ENCODE results near the gene MDM4.
"Not testable (repeated sequence)": the region's sequence is repeated elsewhere in the genome, so short reads cannot be mapped to it uniquely, and the experiment has no call there.

Gene MDM4

DNA sequence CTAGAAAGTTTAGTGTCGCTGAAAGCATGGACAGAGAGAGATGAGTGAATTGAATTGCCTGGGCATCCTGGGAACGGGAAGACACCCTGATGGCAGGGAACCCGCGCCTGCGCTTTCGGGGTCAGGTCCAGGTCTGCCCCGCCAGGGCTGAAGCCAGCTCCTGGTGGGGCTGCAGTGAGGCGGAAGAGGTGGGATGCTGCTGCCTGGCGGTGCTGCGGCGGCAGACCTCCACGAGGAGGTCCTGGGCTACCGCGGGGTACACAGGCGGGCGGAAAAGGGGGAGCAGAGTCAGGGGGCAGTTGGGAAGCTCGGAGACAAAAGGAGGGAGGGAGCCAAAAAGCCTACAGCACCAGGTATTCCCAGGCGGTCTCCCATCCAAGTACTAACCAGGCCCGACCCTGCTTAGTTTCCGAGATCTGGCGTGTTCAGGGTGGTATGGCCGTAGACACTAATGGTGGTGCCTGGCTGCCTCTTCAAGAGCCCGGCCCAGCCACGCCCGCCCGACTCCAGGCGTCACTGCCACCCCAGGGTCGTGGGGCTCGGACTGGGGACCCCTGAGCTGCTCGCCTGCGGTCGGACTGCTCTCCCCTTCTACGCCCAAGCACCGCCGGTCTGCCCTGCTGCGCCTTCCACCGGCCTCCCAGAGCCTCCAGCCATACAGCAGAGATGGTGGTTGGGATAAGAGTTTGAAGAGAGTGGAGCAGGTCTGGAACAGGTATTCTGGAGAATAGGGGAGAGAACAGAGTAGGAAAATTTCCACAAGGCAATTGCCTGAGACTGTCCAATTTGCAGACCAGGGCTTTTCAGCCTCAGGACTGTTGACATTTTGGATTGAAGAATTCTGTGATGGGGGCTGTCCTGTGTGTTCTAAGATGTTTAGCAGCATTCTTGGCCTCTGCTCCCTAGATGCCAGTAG is 46.1 kb downstream of the MDM4 start:
- no peak for DNase-seq (ENCODE audit: low read depth)

DNA sequence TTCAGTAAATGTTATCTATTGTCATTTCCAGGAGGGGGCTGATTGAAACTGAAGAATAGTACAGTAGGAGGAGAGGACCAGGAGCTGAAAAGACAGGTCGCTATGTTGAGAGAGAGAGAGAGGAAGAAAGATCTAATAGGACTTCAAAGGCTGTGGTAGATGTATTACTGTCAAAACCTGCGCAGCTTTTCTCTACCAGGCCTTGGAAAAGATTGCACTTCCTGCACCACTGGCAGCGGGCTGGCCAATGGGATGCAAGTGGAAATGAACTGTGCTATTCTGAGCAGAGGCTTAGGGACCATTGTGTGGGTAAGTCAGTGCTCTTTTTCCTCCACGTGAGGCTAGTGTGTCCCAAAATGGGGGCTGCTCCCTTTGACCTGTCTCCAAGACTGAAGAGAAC is 47.1 kb downstream of the MDM4 start:
- DNase-seq (ENCODE audit: low read depth), result no peak

DNA sequence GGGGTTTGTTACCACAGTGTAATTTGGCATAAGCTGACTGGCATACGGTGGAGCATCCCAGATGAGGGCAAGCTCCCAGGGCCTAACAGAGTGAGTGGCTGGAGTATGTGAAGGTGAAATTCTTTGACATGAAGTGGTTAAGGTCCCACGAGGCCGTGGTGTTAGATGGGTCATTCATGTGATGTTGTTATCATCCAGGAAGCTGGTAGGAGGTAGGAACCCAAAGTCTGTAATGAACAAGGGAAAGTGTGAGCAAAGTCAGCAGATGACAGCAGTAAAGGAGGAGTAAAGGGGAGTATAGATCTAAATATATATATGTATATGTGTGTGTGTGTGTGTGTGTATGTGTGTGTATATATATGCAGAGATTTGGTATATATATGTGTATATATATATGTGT is 47.6 kb downstream of the MDM4 start:
- no peak for DNase-seq (ENCODE audit: low read depth)

DNA sequence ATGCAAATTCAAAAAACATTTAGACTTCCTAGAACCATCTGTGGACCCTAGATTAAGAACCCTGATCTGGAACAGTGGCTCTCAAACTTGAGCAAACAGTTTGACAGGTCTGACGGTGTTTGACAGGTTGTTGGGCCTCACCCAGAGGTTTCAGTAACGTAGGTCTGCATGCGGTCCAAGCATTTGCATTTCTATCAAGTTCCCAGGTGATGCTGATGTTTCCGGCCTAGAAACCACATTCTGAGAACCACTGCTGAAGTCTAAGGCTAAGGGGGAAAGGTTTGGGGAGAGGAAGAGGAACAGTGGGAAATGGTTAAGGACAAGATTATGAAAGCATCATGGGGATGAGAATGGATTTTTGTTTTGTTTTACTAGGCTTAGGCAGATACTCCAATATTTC is 48.6 kb downstream of the MDM4 start:
- DNase-seq (ENCODE audit: low read depth), result no peak

DNA sequence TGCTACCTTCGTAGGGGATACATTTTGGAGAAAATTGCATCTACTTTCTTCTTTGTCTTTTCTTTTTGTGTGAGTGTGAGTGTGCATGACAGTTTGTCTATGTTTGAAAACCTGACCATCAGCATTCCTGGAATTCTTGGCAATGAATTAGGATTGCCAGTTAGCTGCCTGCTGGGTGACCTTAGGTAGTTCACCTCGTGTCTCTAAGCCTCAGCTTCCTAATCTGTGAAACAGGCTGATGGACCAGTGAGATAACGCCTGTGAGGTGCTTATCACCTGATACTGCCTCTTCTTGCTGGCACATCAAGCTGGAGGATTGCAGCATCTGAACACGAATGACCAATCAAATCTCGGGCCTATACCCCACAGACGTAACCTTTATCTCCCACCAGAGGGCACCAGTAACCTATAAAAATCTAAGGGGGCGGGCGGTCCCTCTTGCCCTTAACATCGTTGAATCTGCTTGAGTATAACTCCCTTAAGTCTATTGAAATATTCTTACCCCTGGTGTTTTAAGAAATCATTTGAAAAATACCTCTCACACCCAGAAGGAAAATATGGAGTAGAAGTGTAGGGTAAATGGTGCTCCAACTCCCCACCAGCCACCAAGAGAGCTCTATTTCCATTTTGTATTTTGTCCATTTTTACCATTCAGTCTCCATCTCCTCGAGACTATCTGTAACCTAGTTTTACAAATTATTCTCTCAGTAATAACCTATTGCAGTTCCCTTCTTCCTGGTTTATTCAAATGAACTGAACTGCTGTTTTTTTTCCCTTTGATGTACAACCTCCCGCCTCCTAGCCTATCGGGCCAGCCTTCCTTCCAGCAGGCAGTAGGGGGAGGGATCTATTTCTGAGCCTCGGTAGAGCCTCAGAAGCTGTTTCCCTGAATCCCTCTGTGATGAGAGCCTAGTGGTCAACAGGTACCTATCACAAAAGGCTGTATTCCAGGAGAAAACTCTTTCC is 49.7 kb downstream of the MDM4 start:
- DNase-seq (ENCODE audit: low read depth), result no peak

DNA sequence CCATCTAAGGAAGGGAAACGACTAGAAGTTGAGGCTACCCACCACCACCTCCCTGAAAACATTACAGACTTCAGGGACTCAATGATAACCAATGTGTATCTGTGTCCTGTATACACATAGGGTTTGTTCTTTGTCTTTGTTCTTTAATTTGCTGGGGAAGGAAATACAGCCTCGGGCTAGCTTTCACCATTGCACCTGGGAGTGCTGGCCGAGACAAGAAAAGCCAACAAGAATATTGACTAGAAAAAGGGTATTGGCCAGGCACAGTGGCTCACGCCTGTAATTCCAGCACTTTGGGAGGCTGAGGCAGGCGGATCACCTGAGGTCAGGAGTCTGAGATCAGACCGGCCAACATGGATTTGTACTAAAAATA is 50.4 kb downstream of the MDM4 start:
- DNase-seq (ENCODE audit: low read depth), result no peak

DNA sequence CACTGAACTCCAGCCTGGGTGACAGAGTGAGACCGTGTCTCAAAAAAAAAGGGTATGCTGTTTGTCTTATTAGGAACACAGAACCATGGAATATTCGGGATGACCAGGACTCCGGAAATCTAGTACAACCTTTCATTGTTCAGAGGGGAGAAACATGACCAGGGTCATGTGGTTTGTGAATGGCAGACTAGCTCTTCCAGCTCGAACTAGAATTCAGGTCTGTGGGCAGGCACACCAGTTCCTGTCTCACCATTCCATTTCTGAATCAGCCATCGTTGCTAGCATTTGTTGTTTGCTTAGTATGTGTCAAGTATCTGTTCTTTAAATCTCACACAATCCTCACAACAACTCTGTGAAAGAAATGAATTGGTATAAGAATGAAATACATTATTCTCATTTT is 50.9 kb downstream of the MDM4 start:
- no peak for DNase-seq (ENCODE audit: low read depth)

DNA sequence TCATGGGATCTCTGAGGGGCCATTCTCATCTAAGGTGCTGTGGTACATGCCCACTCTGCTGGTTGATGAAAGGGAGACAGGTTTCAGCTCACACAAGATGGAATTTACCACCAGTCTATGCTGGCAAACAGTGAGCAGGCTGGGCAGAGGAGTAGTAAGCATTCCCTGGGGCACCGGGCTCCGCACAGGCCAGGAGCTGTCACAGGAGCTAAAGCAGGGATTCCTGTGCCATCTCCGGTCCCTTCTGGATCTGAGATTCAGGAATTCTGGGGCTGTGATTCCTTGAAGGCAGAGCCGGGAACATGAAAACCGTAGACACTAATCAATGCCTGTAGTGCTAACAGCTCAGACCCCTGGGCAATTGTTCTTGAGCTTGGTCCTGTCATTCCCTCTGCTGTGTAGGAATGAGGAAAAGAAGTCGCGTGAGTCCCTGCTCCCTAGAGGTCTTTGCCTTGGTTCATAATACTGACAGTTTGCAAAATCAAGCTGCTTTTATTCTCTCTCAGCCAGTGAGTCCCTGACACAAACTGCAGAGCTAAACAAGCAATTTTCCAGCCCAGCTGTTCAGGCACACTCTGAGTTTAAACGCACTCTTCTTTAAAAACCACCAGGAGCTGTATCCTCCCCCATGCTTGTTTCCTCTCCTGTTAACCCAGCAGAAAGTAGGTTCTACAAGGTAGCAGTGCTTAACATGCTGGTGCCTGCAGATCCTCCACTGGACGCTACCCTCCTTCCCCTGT is 52.5 kb downstream of the MDM4 start:
- no peak for DNase-seq (ENCODE audit: low read depth)

DNA sequence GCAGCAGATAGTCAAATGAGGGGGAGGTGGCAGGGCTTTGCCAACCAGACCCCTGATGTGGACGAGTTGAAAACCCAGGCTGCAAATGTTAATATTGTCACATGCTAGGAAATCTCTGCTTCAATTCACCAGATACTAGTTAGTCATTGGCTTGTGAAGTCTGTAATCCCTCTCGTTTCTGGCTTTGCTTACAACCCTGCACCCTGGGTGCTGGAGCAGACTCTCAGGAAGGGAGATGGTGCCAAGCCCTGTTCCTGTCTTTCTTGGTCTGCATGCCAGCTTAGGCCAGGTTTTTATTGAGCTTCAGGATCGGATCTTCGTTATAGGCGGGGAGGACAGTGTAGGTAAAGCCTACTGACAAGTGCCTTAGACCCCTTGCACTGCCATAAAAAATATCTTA is 53.3 kb downstream of the MDM4 start:
- DNase-seq (ENCODE audit: low read depth), result no peak

DNA sequence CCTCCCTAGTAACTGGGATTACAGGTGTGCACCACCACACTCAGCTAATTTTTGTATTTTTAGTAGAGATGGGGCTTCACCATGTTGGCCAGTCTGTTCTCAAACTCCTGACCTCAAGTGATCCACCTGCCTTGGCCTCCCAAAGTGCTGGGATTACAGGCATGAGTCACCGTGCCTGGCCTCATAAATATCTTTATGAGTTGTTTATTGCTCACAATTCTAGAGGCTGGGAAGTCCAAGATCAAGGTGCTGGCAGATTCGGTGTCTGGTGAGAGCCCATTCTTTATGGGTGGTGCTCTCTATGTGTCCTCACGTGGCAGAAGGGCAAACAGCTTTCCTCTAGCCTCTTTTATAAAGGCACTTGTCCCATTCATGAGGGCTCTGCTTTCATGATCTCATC is 53.8 kb downstream of the MDM4 start:
- not testable (repeated sequence) for DNase-seq (ENCODE audit: low read depth)

DNA sequence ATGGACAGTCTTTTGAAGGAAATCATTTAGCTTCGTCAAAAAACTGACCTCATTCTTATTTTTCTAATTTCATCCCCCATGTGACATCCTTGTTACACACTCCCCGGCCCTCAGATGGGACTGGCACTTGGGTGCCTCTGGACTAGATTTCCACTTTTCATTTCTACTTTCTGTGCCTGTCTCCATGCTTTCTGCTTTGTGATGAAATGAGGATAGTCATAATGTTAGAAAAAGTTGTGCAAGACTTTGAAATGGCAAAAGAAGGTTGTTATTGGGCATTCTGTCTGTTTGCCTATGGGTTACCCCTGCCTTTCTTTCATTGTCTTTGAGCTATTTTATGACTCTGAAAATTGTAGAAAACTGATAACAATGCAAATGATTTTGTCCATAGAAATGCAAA is 54.9 kb downstream of the MDM4 start:
- no peak for DNase-seq (ENCODE audit: low read depth)

DNA sequence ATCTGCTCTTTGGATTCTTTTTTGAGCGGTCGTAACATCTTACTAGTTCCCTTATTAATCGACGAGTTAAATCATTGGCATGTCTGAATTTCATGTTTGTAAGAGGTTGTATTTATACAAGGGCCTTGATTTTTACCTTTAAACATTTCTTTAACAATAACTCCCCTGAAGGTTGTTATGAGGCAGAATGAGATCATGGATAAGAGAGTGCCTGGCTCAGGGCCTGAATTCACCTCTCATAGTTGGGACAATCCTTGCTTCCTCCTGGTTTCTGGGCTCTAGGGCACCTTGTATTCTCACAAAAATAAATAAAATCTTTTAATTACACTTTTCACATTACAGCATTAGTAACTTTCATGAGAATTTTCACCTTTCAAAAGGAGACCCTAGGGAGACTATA is 55.4 kb downstream of the MDM4 start:
- no peak for DNase-seq (ENCODE audit: low read depth)

DNA sequence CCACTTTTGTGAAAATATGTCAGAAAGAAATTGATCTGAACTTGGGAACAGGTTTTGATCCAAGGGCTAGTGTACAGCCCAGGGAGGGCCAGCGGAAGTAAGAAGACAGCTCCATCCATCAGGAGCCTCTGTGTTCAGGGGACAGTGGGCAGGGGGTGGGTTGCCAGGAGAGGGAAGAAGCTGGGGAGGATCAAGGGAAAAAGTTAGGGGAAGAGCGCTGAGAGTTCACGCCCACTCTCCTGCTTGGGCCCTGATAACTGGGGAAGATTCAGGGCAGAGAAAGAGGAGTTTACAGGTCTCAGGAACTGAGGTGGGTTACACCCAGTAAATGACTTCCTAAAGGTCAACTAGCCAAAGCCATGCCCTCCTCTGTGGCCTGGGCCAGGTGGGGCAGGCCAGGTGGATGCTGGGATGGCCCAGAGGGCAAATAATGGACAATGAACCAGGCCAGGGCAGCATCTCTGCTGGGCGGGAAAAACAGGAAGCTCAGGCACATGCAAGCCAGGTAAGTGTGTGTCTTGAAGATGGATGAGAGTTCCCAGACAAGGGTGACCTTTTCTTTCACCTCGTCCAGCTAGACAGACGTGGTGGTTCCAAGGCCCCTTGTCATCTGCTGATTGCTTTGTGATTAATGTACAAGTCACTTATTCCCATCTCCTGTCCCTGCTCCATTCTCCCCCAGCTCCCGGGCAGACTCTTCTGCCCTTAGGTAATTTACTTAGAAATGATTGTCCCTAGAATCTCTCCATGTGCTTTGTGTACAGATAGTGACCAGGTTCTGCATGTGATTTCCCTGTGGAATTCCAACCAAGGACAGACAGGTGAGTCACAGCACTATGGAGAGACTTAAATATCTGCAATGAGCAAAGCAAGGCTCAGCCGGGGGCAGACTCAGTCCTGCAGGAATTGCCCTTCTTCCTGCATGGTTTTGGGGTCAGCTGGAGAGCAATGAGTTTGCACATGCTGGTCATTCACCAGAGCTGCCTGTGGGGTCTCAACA is 57.0 kb downstream of the MDM4 start:
- DNase-seq (ENCODE audit: low read depth), result no peak

DNA sequence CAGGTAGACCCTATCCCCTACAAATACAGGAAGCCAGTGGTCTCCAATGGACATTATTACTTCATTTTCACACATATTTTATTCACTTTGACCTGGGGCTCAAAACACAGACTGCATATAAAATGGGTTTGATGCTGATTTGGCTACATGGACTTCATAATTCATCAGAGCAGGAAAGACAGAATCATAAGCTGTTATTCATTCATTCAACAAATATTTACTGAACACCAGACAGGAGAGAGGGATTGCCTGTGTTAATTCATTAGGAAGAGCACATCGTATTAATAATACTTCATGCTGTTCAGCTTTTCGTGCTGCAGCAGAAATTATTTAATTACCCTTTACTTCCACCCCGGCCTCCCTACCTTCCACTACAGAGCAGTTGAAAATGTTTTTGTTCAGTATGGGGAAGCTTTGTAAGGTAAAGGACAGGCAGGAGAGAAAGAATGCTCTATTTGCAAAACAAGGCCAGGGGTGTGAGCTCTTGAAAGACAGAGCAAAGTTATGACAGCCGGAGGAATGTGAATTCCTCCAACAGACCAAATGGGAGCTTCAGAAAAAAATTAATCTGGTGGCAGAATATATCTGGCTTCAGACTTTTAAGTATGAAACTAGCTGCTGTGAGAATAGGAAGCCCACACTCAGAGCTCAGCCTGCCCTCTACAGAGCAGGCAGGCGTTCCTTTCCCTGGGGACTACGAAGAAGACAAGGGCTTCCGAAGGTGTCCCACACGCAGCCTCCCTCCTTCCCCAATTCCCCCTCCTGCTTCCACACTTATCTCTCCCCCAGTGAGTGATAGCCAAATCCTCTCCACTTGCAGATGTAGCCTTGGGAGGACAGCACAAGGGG is 58.0 kb downstream of the MDM4 start:
- DNase-seq (ENCODE audit: low read depth), result no peak

DNA sequence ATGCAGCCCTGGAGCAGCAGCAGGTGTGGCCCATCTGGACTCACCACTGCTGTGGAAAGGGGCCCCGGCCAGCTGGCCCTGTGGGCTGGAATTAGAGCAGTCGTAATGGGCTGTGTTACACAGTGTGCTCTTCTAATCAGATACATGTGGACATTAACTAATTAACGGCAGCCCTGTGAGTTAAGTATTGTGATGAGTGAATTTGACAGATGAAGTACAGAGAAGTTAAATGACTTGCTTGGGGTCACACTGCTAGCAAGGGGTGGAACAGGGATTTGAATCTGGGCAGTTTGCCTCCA is 58.6 kb downstream of the MDM4 start:
- no peak for DNase-seq (ENCODE audit: low read depth)

DNA sequence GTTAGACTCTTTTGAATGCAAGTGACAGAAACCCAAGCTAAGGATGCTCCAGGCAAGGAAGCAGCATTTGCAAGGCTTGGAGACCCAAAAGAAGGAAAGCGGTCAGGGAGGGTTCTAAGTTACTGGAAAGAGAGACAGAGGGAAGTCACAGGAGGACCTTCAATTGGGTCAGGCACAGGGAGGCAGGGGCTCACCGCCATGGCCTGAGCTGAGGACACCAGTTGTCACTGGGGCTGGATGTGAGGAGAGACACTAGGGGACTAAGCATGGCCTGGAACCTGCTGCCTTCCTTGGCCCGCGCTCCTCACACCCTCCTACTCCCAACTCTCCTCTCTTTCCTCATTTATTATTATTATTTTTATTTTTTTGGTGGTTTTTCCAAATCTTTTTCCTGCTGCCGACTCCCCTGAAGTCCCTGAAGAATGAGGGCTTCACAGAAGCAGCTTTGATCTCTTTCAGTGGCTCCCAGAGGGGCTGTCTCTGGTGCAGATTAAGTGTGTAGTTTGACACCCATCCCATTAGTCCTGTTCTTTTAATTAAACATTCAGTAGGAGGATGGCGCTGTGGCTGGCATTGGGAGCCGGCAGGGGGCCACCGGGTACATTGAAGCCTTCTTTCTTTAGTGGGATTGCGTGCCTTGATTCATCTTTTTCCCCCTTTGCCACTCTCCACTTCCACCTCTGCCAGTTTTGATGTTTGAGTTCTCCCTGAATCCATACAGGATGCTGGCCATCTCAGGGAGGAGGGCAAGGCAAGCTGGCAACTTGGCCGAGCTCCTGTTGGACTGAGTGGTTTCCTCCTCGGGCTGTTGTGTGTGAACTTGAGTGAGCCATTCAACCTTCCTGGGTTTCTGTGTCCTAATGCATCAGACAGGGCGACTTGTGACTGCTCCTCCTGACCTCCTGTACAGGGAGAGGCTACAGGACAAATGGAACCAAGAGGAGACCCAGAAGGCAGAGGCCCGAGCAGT is 59.3 kb downstream of the MDM4 start:
- no peak for DNase-seq (ENCODE audit: low read depth)

DNA sequence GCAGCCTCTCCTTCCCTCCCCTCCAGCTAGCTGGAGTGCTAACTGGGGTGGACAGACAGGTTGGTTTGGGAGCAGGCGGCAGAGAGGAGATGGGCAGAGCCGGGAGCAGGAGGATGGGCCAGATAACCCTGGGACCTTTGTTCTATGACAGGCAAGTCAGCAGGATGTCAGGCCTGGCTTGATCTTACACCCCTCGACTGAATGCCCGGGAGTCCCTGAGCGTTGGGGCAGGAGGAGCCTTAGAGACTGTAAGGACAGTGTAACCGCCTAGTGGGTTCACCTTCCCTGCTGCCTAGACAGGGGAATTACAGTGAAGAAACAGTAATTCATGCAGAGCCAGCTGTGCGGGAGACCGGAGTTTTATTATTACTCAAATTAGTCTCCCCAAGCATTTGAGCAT is 60.2 kb downstream of the MDM4 start:
- no peak for DNase-seq (ENCODE audit: low read depth)

DNA sequence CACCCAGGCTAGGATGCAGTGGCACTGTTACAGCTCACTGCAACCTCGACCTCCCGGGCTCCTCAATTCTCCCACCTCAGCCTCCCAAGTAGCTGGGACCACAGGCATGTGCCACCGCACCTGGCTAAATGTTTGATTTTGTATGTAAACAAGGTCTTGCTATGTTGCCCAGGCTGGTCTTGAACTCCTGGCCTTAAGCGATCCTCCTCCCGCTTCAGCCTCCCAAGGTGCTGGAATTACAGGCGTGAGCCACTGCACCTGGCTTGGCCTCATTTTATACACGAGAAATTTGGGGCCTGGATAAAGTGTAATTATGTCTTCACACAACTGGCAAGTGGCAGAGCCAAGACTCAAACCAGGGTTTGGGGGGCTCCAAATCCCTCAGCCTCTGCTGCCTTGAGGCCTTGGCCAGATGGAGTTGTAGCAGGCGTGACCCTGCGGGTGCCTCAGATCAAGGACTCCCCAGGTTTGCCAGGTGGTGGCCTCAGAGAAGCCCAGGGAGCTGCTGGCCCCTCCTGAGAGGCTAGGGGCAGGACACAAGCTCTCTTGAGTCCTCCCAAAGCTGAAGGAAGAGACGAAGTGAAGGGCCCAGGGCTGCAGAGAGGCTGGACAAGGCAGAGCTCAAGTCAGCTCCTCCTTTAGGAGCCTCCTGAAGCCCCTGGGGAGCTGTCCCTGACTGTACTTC is 61.7 kb downstream of the MDM4 start:
- no peak for DNase-seq (ENCODE audit: low read depth)

All from stimulated activated CD8-positive, alpha-beta memory T cell treated with anti-CD3 and anti-CD28 coated beads, Interleukin-15, amount 100 ng/mL, for 24 hours (primary cell).